HFFc6 (cell line): ENCODE measurements around the gene SLF2. TPM values are rescaled to one million over a fixed set of nuclear protein-coding genes. Genes with fewer than 3 reads are reported as not detected.

Experiments
- DNase-seq: peaks from one replicate; pipeline ENCODE4 v3.0.0-alpha.2; 2018
- H3K27ac Mint-ChIP-seq: 2 replicates; pipeline ENCODE4 v1.8.0; 2020; ENCODE audit warnings: mild to moderate bottlenecking, mixed read lengths
- H3K27me3 Mint-ChIP-seq: 2 replicates; pipeline ENCODE4 v1.8.0; 2021; ENCODE audit warnings: mild to moderate bottlenecking, moderate library complexity, mixed read lengths; ENCODE audit not compliant: insufficient read depth
- H3K36me3 Mint-ChIP-seq: 2 replicates; pipeline ENCODE4 v1.8.0; 2021; ENCODE audit warnings: low read depth, mixed read lengths
- H3K4me1 Mint-ChIP-seq: 2 replicates; pipeline ENCODE4 v1.8.0; 2020; ENCODE audit warnings: low read depth, mixed read lengths
- H3K4me3 Mint-ChIP-seq: 2 replicates; pipeline ENCODE4 v1.8.0; 2020; ENCODE audit warnings: mild to moderate bottlenecking, moderate library complexity, mixed read lengths
- H3K9me3 Mint-ChIP-seq: 2 replicates; pipeline ENCODE4 v1.8.0; 2020; ENCODE audit warnings: mild to moderate bottlenecking, mixed read lengths
- total RNA-seq, 6 experiments: library from RNA; stranded (reverse); fragmentation: NEBNext Ultra II Directional; extraction: Animal tissue kit (Norgen Biotek cat#: 25700); gene quantifications; 2 replicates in 1 of 6; 3 replicates in 5 of 6; pipeline ENCODE4 v1.2.3, GENCODE V29; 2021
- TF ChIP-seq, protein P1 (sequence below): fragments of 200-600 bp; sonication (generic); IDR thresholded peaks from 2 replicates; pipeline ENCODE4 v1.5.0; 2021; ENCODE audit warnings: antibody characterized with exemption, mild to moderate bottlenecking

Gene SLF2
- total RNA-seq, 6 experiments from 2014 or later = 15.8 to 23.2 (median 20.9) TPM

- Mint-ChIP-seq H3K4me1 (peaks cover 8% of the 10 kb centered on the region; the same call in 1 of the 2 replicates), H3K4me3 (peak overlapping the region; percentile 20; the same call in 1 of the 2 replicates), H3K27ac (no peak overlapping the region), H3K9me3 (no peaks in the 10 kb centered on the region), H3K36me3 (no peaks in the 10 kb centered on the region), H3K27me3 (peaks cover 47% of the 10 kb centered on the region)
- DNase-seq = no peak
- TF ChIP-seq, protein P1, sequence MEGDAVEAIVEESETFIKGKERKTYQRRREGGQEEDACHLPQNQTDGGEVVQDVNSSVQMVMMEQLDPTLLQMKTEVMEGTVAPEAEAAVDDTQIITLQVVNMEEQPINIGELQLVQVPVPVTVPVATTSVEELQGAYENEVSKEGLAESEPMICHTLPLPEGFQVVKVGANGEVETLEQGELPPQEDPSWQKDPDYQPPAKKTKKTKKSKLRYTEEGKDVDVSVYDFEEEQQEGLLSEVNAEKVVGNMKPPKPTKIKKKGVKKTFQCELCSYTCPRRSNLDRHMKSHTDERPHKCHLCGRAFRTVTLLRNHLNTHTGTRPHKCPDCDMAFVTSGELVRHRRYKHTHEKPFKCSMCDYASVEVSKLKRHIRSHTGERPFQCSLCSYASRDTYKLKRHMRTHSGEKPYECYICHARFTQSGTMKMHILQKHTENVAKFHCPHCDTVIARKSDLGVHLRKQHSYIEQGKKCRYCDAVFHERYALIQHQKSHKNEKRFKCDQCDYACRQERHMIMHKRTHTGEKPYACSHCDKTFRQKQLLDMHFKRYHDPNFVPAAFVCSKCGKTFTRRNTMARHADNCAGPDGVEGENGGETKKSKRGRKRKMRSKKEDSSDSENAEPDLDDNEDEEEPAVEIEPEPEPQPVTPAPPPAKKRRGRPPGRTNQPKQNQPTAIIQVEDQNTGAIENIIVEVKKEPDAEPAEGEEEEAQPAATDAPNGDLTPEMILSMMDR = no peak
Observed at GRCh38 chr10:100866010-100866409, 46.8 kb upstream of the SLF2 start.

DNA sequence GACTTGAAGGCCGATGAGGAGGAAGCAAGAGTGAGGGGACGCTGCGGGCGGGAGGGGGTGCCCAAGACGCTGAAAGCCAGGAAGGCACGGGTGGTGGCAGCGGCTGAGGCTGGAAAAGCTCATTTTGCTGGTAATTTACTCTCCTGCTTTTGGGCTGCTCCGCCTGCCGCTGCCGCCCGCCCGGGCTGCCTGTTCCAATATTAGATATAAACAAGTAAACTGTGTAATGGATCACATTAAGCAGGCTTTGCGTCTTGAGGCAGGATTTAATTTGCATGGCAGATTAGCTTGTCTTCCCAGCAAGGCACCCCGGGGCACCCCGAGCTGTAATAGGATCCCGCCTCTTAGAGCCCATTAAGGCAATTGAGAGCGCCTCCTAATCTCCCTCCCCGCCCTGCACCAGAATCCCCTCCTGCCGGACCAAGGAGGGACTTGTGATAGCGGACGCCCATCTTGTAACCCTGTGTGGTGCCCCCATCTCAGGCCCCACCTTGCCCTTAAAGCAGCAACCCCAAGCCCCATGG is 46.1 kb upstream of the SLF2 start:
- H3K4me3 Mint-ChIP-seq = peak overlapping the region; percentile 20; the same call in 1 of the 2 replicates
- H3K27ac Mint-ChIP-seq = no peak overlapping the region
- peaks cover 14% of the 10 kb centered on the region for H3K4me1 Mint-ChIP-seq
- TF ChIP-seq, protein P1 = no peak
- H3K36me3 Mint-ChIP-seq = no peaks in the 10 kb centered on the region
- no peaks in the 10 kb centered on the region for H3K9me3 Mint-ChIP-seq
- H3K27me3 Mint-ChIP-seq = peaks cover 44% of the 10 kb centered on the region
- DNase-seq = no peak

DNA sequence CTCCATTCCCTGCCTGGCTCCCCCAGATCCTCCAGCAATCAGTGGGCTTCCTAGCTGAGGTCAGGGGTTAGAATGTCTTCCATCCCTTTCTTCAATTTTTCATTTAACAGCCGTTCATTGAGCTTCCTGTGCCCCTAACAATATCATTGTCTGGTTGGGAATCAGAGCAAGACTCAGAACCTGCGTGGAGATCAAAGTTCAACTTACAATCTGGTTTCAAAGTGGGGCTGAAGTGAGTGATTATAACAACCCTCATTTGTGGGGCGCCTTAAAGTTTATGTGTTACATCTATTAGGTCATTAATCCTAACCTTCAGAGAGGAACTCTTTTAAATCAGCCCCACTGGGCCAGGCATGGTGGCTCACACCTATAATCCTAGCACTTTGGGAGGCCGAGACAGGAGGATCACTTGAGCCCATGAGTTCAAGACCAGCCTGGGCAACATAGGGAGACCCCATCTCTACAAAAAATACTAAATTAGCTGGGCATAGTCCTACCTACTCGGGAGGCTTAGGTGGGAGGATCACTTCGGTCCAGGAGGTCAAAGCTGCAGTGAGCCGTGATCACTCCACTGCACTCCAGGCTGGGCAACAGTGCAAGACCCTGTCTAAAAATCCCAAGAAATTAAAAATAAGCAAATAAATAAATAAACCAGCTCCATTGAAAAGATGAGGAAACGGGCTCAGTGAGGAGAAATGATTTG is 45.4 kb upstream of the SLF2 start:
- DNase-seq = no peak
- Mint-ChIP-seq H3K4me3 (no peak overlapping the region), H3K27ac (no peak overlapping the region), H3K9me3 (no peaks in the 10 kb centered on the region), H3K36me3 (no peaks in the 10 kb centered on the region), H3K4me1 (peaks cover 22% of the 10 kb centered on the region), H3K27me3 (peaks cover 40% of the 10 kb centered on the region)
- TF ChIP-seq, protein P1 = no peak

GRCh38 chr10:100868382-100868781 is 44.4 kb upstream of the SLF2 start:
- Mint-ChIP-seq H3K4me1 (peaks cover 32% of the 10 kb centered on the region), H3K36me3 (no peaks in the 10 kb centered on the region), H3K27me3 (peaks cover 34% of the 10 kb centered on the region), H3K4me3 (no peak overlapping the region), H3K27ac (no peak overlapping the region), H3K9me3 (no peaks in the 10 kb centered on the region)
- TF ChIP-seq, protein P1 = no peak
- no peak for DNase-seq

DNA sequence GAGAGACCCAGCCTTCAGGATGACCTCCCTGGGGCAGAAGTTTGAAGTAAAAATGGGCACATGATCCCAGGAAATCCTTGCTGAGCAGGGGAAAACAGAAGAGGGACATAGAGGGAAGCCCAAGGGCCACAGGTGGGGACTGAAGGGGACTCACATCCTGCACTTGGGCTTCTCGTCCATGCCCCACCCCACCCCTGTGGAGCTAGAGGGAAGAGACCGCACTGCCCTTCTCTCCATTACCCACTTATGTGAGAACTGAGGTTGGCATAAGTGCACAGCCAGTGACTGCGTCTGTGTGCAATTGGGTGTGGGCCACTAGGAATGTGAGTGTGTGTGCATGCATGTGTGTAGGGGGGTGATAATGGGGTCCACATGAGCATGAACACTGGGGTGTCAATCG is 43.4 kb upstream of the SLF2 start:
- Mint-ChIP-seq H3K9me3 (no peaks in the 10 kb centered on the region), H3K36me3 (no peaks in the 10 kb centered on the region), H3K27ac (no peak overlapping the region), H3K4me3 (no peak overlapping the region), H3K27me3 (peaks cover 25% of the 10 kb centered on the region), H3K4me1 (peaks cover 38% of the 10 kb centered on the region)
- DNase-seq = no peak
- TF ChIP-seq, protein P1 = no peak
